Spinal cord (tissue), 10 donors: ENCODE measurements around the gene TENM3. TPM values are rescaled to one million over a fixed set of nuclear protein-coding genes. Genes with fewer than 3 reads are reported as not detected.

Experiments used
- DNase-seq, 6 donors: peaks; one replicate each; pipeline versions ENCODE4 v3.0.0 to v3.0.0-alpha.2; 2013 to 2015; ENCODE audit warnings: low spot score in 6 of 6, low read depth in 4 of 6
- H3K27ac ChIP-seq: one replicate; pipeline ENCODE4 v1.5.1; 2013; ENCODE audit warnings: low read depth, low read length, control low read depth
- H3K27me3 ChIP-seq: one replicate; pipeline ENCODE4 v1.6.1; 2013; ENCODE audit warnings: low read length; ENCODE audit not compliant: control insufficient read depth, insufficient read depth
- H3K36me3 ChIP-seq: one replicate; pipeline ENCODE4 v1.6.1; 2013; ENCODE audit warnings: low read length; ENCODE audit not compliant: control insufficient read depth, insufficient read depth
- H3K4me1 ChIP-seq: one replicate; pipeline ENCODE4 v1.6.1; 2013; ENCODE audit warnings: low read length; ENCODE audit not compliant: control insufficient read depth, insufficient read depth
- H3K4me3 ChIP-seq: one replicate; pipeline ENCODE4 v1.5.1; 2013; ENCODE audit warnings: low read depth, low read length, control low read depth
- H3K9me3 ChIP-seq: one replicate; pipeline ENCODE4 v1.6.1; 2013; ENCODE audit warnings: low read length; ENCODE audit not compliant: control insufficient read depth, insufficient read depth
- WGBS: methylation state at CpG from one replicate; pipeline ENCODE4 v1.1.5; 2013; ENCODE audit warnings: missing lambda C conversion rate; ENCODE audit not compliant: insufficient coverage; 5-methylcytosine and 5-hydroxymethylcytosine counted together
- polyA plus RNA-seq, 2 donors: library from polyadenylated mRNA; unstranded; fragments of 120-200 nt; gene quantifications; one replicate each; pipeline ENCODE4 v1.2.1, GENCODE V29; 2013; ENCODE audit not compliant: insufficient read length in 2 of 2
- total RNA-seq, 2 donors: library from RNA; depleted of rRNA in 1 of 2; stranded (reverse); fragments of 120-200 nt in 1 of 2; fragments of >200 nt in 1 of 2; gene quantifications; one replicate each; pipeline versions ENCODE4 v1.2.3 to v1.2.4, GENCODE V29; 2013 to 2014
- donor health status: healthy.

Gene TENM3
- total and polyA plus RNA-seq, 4 donors = 25.8 to 57.5 (median 38.7) TPM

DNA sequence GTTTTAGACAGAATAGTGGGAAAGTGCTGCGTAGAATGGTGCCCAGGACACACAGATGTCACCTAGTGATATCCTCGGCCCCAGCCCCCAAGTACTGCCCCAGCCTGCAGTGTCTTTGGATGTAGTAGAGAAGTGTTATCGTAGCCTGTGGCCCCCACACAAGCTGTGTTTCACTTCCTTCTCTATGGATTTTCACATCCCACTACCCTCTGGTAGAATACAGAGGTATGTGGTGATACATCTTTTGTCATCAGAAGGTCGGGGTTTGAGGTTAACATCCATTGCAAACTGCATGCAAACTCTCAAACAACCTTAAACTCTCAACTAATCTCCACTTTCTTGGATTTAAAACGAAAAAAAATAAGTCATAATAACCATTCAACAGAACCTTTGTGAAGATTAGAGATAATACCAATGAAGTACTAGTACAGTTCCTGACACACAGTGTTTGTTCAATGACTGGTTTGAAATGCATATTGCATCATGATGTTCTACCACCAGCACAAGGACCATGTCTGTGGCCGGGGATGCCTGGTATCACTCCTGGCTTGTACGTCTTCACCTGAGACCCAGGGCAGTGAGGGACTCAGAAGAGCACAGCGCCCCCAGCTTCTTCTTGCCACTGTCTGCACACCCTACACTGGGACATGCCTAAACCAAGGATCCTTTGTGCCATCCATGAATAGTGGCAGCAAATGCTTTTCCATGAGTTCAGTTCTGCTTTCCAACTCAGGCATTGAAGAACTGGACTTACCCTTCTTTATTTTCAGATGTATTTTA is 406.7 kb downstream of the TENM3 start:
- Histone ChIP-seq H3K27ac (no peak overlapping the region), H3K36me3 (no peaks in the 10 kb centered on the region), H3K4me3 (no peak overlapping the region), H3K9me3 (no peaks in the 10 kb centered on the region), H3K27me3 (no peaks in the 10 kb centered on the region), H3K4me1 (no peaks in the 10 kb centered on the region)
- DNase-seq = no peak
- WGBS = 95% methylated on average over 3 of the region's 8 CpGs

DNA sequence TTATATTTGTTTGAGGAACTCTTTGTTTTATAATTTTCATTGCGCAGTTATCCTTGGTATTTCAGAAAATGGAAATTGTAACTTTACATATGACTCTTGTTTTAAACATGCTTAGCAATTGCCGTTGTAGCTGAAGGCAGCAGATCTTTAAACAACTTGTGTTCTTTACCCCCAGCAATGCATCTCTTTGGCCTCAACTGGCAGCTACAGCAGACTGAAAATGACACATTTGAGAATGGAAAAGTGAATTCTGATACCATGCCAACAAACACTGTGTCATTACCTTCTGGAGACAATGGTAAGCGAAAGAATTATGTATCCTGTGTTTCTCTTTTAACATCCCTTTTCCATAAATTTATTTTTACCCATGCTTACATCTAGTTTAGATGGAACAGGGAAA is 410.4 kb downstream of the TENM3 start:
- H3K36me3 ChIP-seq = no peaks in the 10 kb centered on the region
- H3K9me3 ChIP-seq = no peaks in the 10 kb centered on the region
- H3K4me1 ChIP-seq = no peaks in the 10 kb centered on the region
- no peak overlapping the region for H3K27ac ChIP-seq
- no CpG with 5 or more reads among the region's 3 CpGs for WGBS
- DNase-seq = peak in 1 of 6 donors; percentile 37
- no peak overlapping the region for H3K4me3 ChIP-seq
- H3K27me3 ChIP-seq = no peaks in the 10 kb centered on the region

DNA sequence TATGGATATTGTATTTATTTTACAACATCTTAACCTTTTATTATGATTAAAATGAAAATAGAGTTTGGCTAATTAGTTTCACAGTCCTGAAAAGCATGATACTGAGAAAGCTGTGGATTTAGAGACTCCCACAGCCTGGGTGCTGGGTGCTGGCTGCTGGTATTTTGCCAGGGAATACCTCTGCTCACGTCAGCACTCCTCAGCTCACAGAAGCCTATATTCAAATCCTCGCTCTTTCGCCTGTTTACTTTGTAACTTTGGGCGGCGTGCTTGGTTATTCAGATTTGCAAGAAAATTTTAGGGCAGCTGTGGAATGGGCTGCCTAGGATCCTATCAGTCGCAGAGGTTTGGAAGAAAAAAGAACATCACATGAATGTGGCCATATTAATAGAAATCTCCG is 412.1 kb downstream of the TENM3 start:
- no peak for DNase-seq
- Histone ChIP-seq H3K4me1 (no peaks in the 10 kb centered on the region), H3K4me3 (no peak overlapping the region), H3K27ac (no peak overlapping the region), H3K9me3 (no peaks in the 10 kb centered on the region), H3K36me3 (no peaks in the 10 kb centered on the region), H3K27me3 (no peaks in the 10 kb centered on the region)
- 100% methylated on average over 1 of the region's 7 CpGs for WGBS

DNA sequence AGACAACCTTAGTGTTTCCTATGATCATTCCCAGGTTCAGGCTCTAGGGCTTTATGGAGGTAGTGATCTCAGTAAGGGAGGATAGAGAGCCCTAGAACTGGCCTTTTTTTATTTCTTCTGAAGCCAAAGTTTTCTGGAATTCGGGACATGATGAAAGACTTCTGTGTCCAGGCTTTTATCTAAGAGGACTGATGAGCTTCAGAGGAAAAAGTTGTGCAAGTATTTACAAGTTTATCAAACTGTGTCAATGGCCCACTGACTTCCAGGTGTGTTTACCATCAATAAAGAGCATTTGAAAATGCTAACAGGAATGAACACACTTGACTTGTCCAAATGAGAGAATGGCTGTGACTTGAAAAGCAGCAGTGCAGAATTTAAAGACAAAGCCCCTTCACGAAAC is 419.3 kb downstream of the TENM3 start:
- 33% methylated on average over 1 of the region's 2 CpGs for WGBS
- no peaks in the 10 kb centered on the region for H3K36me3 ChIP-seq
- no peaks in the 10 kb centered on the region for H3K4me1 ChIP-seq
- H3K27me3 ChIP-seq = no peaks in the 10 kb centered on the region
- H3K4me3 ChIP-seq = no peak overlapping the region
- peaks cover 6% of the 10 kb centered on the region for H3K9me3 ChIP-seq
- no peak overlapping the region for H3K27ac ChIP-seq
- DNase-seq = no peak

DNA sequence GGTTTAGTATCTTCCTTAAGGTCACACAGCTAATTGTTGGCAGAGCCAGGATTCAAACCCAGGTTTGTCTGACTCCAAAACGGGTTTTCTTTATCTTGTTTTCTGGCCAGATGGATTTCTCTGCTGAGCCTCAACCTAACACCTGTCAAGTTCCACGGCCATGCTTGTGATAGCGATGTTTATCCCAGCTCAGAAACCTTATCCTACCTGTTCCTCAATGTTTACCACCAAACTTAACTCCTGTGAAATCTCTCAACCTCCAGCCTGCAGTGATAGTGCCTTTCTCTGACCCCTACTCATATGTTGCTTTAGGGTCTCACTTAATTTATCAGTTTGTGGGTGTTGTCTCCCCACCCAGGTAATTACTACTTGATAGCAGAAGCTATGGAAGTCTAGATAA is 428.0 kb downstream of the TENM3 start:
- no peak for DNase-seq
- Histone ChIP-seq H3K27me3 (no peaks in the 10 kb centered on the region), H3K36me3 (peaks cover 4% of the 10 kb centered on the region), H3K4me3 (no peak overlapping the region), H3K27ac (no peak overlapping the region), H3K9me3 (no peaks in the 10 kb centered on the region), H3K4me1 (no peaks in the 10 kb centered on the region)
- WGBS = 94% methylated on average over 3 of the region's 3 CpGs

DNA sequence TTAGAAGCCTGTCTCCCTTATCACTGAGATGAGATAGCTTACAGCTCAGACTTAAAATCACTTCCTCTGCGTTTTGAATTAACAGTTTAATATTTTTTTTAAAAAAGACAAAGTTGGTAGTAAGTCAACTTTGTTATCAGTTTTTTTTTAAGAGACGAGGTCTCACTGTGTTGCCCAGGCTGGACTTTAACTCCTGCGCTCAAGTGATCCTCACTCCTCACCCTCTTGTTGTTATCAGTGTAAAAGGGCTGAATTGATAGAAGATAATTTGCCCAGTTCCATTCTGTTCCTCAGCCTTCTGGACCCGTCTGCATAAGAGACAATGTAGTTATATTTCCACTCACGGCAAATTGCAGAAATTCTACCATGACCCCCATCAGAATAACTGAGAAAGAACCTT is 428.5 kb downstream of the TENM3 start:
- no peak for DNase-seq
- H3K4me3 ChIP-seq = no peak overlapping the region

DNA sequence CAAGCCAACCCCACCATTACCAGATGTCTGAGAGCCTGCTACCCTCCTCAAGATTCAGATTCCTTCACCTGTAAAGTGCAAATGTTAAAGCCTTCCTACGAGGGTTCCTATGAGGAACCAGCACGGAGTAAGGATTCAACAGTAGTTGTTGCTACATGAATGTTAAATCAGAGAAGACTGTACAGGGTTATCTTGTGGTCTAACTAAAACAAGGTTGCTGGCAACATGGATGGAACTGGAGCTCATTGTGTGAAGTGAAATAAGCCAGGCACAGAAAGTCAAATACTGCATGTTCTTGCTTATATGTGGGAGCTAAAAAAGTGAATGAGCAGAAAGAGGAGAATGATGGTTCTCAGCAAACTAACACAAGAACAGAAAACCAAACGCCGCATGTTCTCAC is 435.4 kb downstream of the TENM3 start:
- Histone ChIP-seq H3K36me3 (peaks cover 4% of the 10 kb centered on the region), H3K27ac (no peak overlapping the region), H3K9me3 (no peaks in the 10 kb centered on the region), H3K4me1 (peaks cover 5% of the 10 kb centered on the region), H3K4me3 (no peak overlapping the region), H3K27me3 (no peaks in the 10 kb centered on the region)
- no peak for DNase-seq
- WGBS = 100% methylated on average over 1 of the region's 4 CpGs

More for the DNA sequence above, 428.5 kb downstream of the TENM3 start:
- no CpG with 5 or more reads among the region's 5 CpGs for WGBS
- no peaks in the 10 kb centered on the region for H3K4me1 ChIP-seq
- H3K27ac ChIP-seq = no peak overlapping the region
- peaks cover 4% of the 10 kb centered on the region for H3K36me3 ChIP-seq
- no peaks in the 10 kb centered on the region for H3K9me3 ChIP-seq
- no peaks in the 10 kb centered on the region for H3K27me3 ChIP-seq

DNA sequence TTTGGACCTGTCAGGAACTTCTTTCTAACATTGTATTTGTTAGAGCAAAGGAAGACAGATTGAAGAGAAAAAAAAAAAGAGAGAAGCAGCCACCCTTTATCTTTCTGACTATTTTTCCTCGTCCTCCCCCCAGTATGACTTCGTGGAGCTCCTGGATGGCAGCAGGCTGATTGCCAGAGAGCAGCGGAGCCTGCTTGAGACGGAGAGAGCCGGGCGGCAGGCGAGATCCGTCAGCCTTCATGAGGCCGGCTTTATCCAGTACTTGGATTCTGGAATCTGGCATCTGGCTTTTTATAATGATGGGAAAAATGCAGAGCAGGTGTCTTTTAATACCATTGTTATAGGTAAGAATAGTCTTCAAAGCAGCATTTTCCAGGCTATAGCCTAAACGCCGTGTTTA is 436.3 kb downstream of the TENM3 start:
- no peaks in the 10 kb centered on the region for H3K27me3 ChIP-seq
- H3K4me1 ChIP-seq = peaks cover 5% of the 10 kb centered on the region
- H3K36me3 ChIP-seq = peaks cover 3% of the 10 kb centered on the region
- no peaks in the 10 kb centered on the region for H3K9me3 ChIP-seq
- 40% methylated on average over 8 of the region's 11 CpGs for WGBS
- peak in 5 of 6 donors; percentile 6 to 72 (median 21) for DNase-seq
- H3K27ac ChIP-seq = no peak overlapping the region
- no peak overlapping the region for H3K4me3 ChIP-seq

DNA sequence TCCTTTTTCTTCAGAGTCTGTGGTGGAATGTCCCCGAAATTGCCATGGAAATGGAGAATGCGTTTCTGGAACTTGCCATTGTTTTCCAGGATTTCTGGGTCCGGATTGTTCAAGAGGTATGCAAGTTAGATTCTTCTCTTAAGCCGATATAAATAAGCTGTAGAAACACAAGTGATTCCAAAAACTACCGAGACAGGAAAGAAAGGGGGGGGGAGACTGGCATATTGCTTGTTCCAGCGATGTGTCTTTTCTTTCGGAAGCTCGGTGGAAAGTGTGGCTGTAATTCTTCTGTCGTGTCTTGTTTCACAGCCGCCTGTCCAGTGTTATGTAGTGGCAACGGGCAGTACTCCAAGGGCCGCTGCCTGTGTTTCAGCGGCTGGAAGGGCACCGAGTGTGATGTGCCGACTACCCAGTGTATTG is 437.0 kb downstream of the TENM3 start:
- Histone ChIP-seq H3K4me3 (no peak overlapping the region), H3K27me3 (no peaks in the 10 kb centered on the region), H3K36me3 (no peaks in the 10 kb centered on the region), H3K27ac (no peak overlapping the region), H3K4me1 (peaks cover 5% of the 10 kb centered on the region), H3K9me3 (no peaks in the 10 kb centered on the region)
- peak; percentile 41 to 87 (median 56) for DNase-seq
- WGBS = 24% methylated on average over 14 of the region's 15 CpGs

DNA sequence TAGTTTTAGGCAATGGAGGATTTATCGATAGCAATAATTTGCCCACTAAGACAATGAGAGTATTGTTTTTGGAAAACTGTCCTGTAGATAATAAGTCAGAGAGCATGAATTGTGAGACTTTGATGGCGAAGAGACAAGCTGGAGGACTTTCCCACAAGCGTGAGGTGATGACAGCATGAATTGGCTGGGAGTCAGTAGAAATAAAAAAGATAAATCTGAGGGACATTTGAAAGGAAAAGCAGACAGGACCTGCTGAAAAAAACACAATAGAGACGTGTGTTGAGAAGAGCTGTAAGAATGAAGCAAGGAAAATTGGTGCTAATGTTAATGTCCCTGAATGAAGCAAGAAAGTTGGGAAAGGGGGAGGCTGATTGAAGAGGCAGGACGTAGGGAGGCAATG is 440.5 kb downstream of the TENM3 start:
- no peaks in the 10 kb centered on the region for H3K9me3 ChIP-seq
- H3K36me3 ChIP-seq = no peaks in the 10 kb centered on the region
- DNase-seq = peak in 1 of 6 donors; percentile 7
- peaks cover 5% of the 10 kb centered on the region for H3K4me1 ChIP-seq
- H3K27me3 ChIP-seq = no peaks in the 10 kb centered on the region
- no peak overlapping the region for H3K4me3 ChIP-seq
- no peak overlapping the region for H3K27ac ChIP-seq
- WGBS = 69% methylated on average over 5 of the region's 5 CpGs
